Measurements from ENCODE around the gene SMARCA1. TPM values are rescaled to one million over a fixed set of nuclear protein-coding genes. Genes with fewer than 3 reads are reported as not detected.

SMARCA1 gene
- total and polyA plus RNA-seq, 2 donors, result 14.7 to 15.5 TPM

GRCh38 chrX:129540068-129540653 is 16.9 kb upstream of the SMARCA1 start, which contains the start of gene OCRL:
Gene OCRL, plus strand, starts transcription at chrX:129540259. Its CDS starts 181 bp downstream, at chrX:129540440.
- Histone ChIP-seq H3K4me1 (ENCODE audit: control insufficient read depth in 2 of 2, insufficient read depth in 2 of 2, low read length in 2 of 2) (no peaks in the 10 kb centered on the region), H3K27ac (ENCODE audit: low read depth in 1 of 2, low read length in 1 of 2) (no peak within 1 kb of the TSS), H3K36me3 (ENCODE audit: control insufficient read depth in 2 of 2, insufficient read depth in 2 of 2, low read length in 1 of 2) (no peaks in the 10 kb centered on the region), H3K4me3 (ENCODE audit: low read length in 2 of 2) (peak within 1 kb of the TSS; percentile 52 to 70), H3K27me3 (ENCODE audit: control insufficient read depth in 2 of 2, insufficient read depth in 1 of 2, low read length in 1 of 2) (no peaks in the 10 kb centered on the region), H3K9me3 (ENCODE audit: control insufficient read depth in 2 of 2, insufficient read depth in 1 of 2, low read length in 1 of 2) (no peaks in the 10 kb centered on the region)
- under 1% methylated on average over 48 of the region's 60 CpGs for WGBS
- DNase-seq (ENCODE audit: low read depth in 6 of 9, low spot score in 9 of 9), result peak in 4 of 9 donors; percentile 13 to 53 (median 35)

- Histone ChIP-seq H3K4me1 (ENCODE audit: control insufficient read depth in 2 of 2, insufficient read depth in 2 of 2, low read length in 2 of 2) (no peaks in the 10 kb centered on the region), H3K9me3 (ENCODE audit: control insufficient read depth in 2 of 2, insufficient read depth in 1 of 2, low read length in 1 of 2) (no peaks in the 10 kb centered on the region), H3K36me3 (ENCODE audit: control insufficient read depth in 2 of 2, insufficient read depth in 2 of 2, low read length in 1 of 2) (no peaks in the 10 kb centered on the region), H3K4me3 (ENCODE audit: low read length in 2 of 2) (no peak overlapping the region), H3K27ac (ENCODE audit: low read depth in 1 of 2, low read length in 1 of 2) (no peak overlapping the region), H3K27me3 (ENCODE audit: control insufficient read depth in 2 of 2, insufficient read depth in 1 of 2, low read length in 1 of 2) (no peaks in the 10 kb centered on the region)
- 95% methylated on average over 4 of the region's 4 CpGs for WGBS
- DNase-seq (ENCODE audit: low read depth in 6 of 9, low spot score in 9 of 9), result no peak
These were observed 11.7 kb upstream of the SMARCA1 start for GRCh38 chrX:129534816-129535578.

DNA sequence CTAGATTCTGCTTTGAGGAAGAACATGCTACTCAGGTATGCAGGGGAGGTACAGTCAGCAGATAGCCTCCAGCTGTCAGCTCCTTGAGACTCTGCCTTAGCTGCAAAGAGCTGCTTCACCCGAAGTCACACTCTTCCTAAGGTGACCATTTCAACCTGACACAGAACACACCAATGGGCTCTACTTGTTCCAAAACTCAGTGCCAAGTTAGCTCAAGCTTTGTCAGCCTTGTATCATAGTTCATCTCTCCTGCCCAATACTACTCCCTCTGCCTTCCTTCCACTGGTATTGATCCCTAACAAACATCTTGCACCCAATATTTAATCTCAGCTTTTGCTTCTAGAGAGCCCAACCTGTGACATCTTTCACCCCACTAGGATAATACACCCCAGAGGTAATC is 7.8 kb upstream of the SMARCA1 start:
- Histone ChIP-seq H3K27ac (ENCODE audit: low read depth in 1 of 2, low read length in 1 of 2) (no peak overlapping the region), H3K4me1 (ENCODE audit: control insufficient read depth in 2 of 2, insufficient read depth in 2 of 2, low read length in 2 of 2) (no peaks in the 10 kb centered on the region), H3K27me3 (ENCODE audit: control insufficient read depth in 2 of 2, insufficient read depth in 1 of 2, low read length in 1 of 2) (no peaks in the 10 kb centered on the region), H3K36me3 (ENCODE audit: control insufficient read depth in 2 of 2, insufficient read depth in 2 of 2, low read length in 1 of 2) (no peaks in the 10 kb centered on the region), H3K9me3 (ENCODE audit: control insufficient read depth in 2 of 2, insufficient read depth in 1 of 2, low read length in 1 of 2) (no peaks in the 10 kb centered on the region), H3K4me3 (ENCODE audit: low read length in 2 of 2) (no peak overlapping the region)
- no peak for DNase-seq (ENCODE audit: low read depth in 6 of 9, low spot score in 9 of 9)
- WGBS, result 83% methylated on average over 1 of the region's 1 CpG

- 96% methylated on average over 5 of the region's 5 CpGs for WGBS
- H3K36me3 ChIP-seq (ENCODE audit: control insufficient read depth in 2 of 2, insufficient read depth in 2 of 2, low read length in 1 of 2), result no peaks in the 10 kb centered on the region
- DNase-seq (ENCODE audit: low read depth in 6 of 9, low spot score in 9 of 9), result no peak
- H3K4me1 ChIP-seq (ENCODE audit: control insufficient read depth in 2 of 2, insufficient read depth in 2 of 2, low read length in 2 of 2), result no peaks in the 10 kb centered on the region
- no peak overlapping the region for H3K4me3 ChIP-seq (ENCODE audit: low read length in 2 of 2)
- H3K9me3 ChIP-seq (ENCODE audit: control insufficient read depth in 2 of 2, insufficient read depth in 1 of 2, low read length in 1 of 2), result no peaks in the 10 kb centered on the region
- H3K27ac ChIP-seq (ENCODE audit: low read depth in 1 of 2, low read length in 1 of 2), result no peak overlapping the region
- no peaks in the 10 kb centered on the region for H3K27me3 ChIP-seq (ENCODE audit: control insufficient read depth in 2 of 2, insufficient read depth in 1 of 2, low read length in 1 of 2)
These were observed 7.1 kb upstream of the SMARCA1 start for GRCh38 chrX:129530410-129530809.

DNA sequence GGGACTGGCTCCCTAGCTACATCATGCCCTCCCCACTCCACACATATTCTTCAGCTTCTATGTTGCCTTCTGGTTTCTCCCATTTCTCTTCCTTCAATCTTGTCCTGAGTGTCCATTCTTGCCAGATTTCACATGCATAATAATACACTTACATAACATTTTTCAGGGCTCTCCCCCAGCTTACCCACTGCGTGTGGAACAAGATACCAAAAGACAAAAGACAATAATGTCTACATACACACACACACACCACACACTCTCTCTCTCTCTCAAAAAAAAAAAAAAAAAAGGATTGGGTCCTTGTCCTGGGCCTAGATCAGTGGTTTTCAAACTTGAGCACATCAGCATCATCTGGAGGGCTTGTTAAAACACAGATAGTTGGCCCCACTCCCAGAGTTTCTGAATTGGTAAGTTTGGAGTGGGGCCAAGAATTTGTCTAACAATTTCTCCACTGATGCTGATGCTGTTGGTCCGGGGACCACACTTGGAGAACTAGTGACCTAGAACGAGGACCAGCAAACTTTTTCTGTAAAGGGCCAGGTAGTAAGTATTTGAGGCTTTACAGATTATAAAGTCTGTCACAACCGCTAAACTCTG is 6.5 kb upstream of the SMARCA1 start:
- no peak overlapping the region for H3K4me3 ChIP-seq (ENCODE audit: low read length in 2 of 2)
- H3K36me3 ChIP-seq (ENCODE audit: control insufficient read depth in 2 of 2, insufficient read depth in 2 of 2, low read length in 1 of 2), result no peaks in the 10 kb centered on the region
- DNase-seq (ENCODE audit: low read depth in 6 of 9, low spot score in 9 of 9), result peak in 1 of 9 donors; percentile 8
- H3K4me1 ChIP-seq (ENCODE audit: control insufficient read depth in 2 of 2, insufficient read depth in 2 of 2, low read length in 2 of 2), result no peaks in the 10 kb centered on the region
- H3K27ac ChIP-seq (ENCODE audit: low read depth in 1 of 2, low read length in 1 of 2), result no peak overlapping the region
- WGBS, result 81% methylated on average over 4 of the region's 4 CpGs
- H3K9me3 ChIP-seq (ENCODE audit: control insufficient read depth in 2 of 2, insufficient read depth in 1 of 2, low read length in 1 of 2), result no peaks in the 10 kb centered on the region
- no peaks in the 10 kb centered on the region for H3K27me3 ChIP-seq (ENCODE audit: control insufficient read depth in 2 of 2, insufficient read depth in 1 of 2, low read length in 1 of 2)

- Histone ChIP-seq H3K27ac (ENCODE audit: low read depth in 1 of 2, low read length in 1 of 2) (no peak overlapping the region), H3K9me3 (ENCODE audit: control insufficient read depth in 2 of 2, insufficient read depth in 1 of 2, low read length in 1 of 2) (no peaks in the 10 kb centered on the region), H3K36me3 (ENCODE audit: control insufficient read depth in 2 of 2, insufficient read depth in 2 of 2, low read length in 1 of 2) (no peaks in the 10 kb centered on the region), H3K27me3 (ENCODE audit: control insufficient read depth in 2 of 2, insufficient read depth in 1 of 2, low read length in 1 of 2) (peaks cover 0 to 11% of the 10 kb centered on the region in 2 donors), H3K4me3 (ENCODE audit: low read length in 2 of 2) (no peak overlapping the region), H3K4me1 (ENCODE audit: control insufficient read depth in 2 of 2, insufficient read depth in 2 of 2, low read length in 2 of 2) (no peaks in the 10 kb centered on the region)
- WGBS, result 12% methylated on average over 3 of the region's 3 CpGs
- DNase-seq (ENCODE audit: low read depth in 6 of 9, low spot score in 9 of 9), result no peak
These were observed 2.6 kb upstream of the SMARCA1 start for GRCh38 chrX:129525896-129526295.

DNA sequence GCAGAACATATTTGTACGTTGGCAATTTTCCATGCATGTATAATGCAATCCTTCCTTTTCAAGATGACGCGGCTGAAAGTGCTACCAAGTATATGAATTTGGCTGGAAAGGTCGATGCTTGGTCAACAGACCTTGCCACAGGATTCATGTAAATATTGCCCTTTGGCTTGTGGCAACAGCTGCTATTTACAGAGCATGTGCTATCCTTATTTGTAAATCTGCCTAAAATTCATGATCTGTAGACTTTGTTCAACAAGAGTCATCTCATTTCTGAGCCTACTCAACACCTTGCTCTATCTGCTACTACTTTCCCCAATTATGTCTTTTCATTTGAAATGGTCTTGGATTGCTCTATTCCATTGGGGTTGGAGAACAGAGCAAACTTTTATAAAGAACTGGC is 1.9 kb upstream of the SMARCA1 start:
- Histone ChIP-seq H3K9me3 (ENCODE audit: control insufficient read depth in 2 of 2, insufficient read depth in 1 of 2, low read length in 1 of 2) (no peaks in the 10 kb centered on the region), H3K4me1 (ENCODE audit: control insufficient read depth in 2 of 2, insufficient read depth in 2 of 2, low read length in 2 of 2) (no peaks in the 10 kb centered on the region), H3K36me3 (ENCODE audit: control insufficient read depth in 2 of 2, insufficient read depth in 2 of 2, low read length in 1 of 2) (no peaks in the 10 kb centered on the region), H3K27ac (ENCODE audit: low read depth in 1 of 2, low read length in 1 of 2) (no peak overlapping the region), H3K4me3 (ENCODE audit: low read length in 2 of 2) (no peak overlapping the region), H3K27me3 (ENCODE audit: control insufficient read depth in 2 of 2, insufficient read depth in 1 of 2, low read length in 1 of 2) (peaks cover 0 to 11% of the 10 kb centered on the region in 2 donors)
- no peak for DNase-seq (ENCODE audit: low read depth in 6 of 9, low spot score in 9 of 9)
- 54% methylated on average over 4 of the region's 4 CpGs for WGBS

DNA sequence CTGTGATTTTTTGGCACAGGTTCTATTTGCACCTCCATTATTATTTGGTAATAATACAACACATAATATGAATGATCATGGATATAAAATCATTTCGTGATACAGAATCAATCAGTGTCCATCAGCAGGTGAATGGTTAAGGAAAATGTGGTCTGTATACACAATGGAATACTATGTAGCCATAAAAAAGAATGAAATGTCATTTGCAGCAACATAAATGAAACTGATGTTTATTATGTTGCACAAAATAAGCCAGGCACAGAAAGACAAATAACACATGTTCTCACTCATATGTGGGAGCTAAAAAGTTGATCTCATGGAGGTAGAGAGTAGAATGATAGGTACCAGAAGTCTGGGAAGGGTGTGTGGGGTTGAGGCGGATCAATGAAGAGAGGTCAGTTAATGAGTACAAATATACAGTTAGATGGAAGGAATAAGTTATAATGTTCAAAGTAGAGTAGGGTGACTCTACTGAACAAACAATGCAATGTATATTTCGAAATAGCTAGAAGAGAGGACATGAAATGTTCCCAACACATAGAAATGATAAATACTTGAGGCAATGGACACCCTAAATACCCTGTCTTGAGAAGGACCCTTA is 1.1 kb upstream of the SMARCA1 start:
- Histone ChIP-seq H3K27ac (ENCODE audit: low read depth in 1 of 2, low read length in 1 of 2) (no peak overlapping the region), H3K27me3 (ENCODE audit: control insufficient read depth in 2 of 2, insufficient read depth in 1 of 2, low read length in 1 of 2) (peaks cover 0 to 11% of the 10 kb centered on the region in 2 donors), H3K4me3 (ENCODE audit: low read length in 2 of 2) (no peak overlapping the region), H3K36me3 (ENCODE audit: control insufficient read depth in 2 of 2, insufficient read depth in 2 of 2, low read length in 1 of 2) (no peaks in the 10 kb centered on the region), H3K4me1 (ENCODE audit: control insufficient read depth in 2 of 2, insufficient read depth in 2 of 2, low read length in 2 of 2) (no peaks in the 10 kb centered on the region), H3K9me3 (ENCODE audit: control insufficient read depth in 2 of 2, insufficient read depth in 1 of 2, low read length in 1 of 2) (no peaks in the 10 kb centered on the region)
- no peak for DNase-seq (ENCODE audit: low read depth in 6 of 9, low spot score in 9 of 9)
- 99% methylated on average over 3 of the region's 3 CpGs for WGBS

Data from thymus (tissue), 11 donors.